A549 (cell line): ENCODE data around the gene MRPS16. TPM values are rescaled to one million over a fixed set of nuclear protein-coding genes. Genes with fewer than 3 reads are reported as not detected.

ENCODE experiments used
- ATOH8 ChIP-seq: fragments of 250-450 bp; sonication (Bioruptor Pico); IDR thresholded peaks from 2 replicates; pipeline ENCODE4 v1.5.0; 2020; ENCODE audit warnings: low read depth, mild to moderate bottlenecking, moderate library complexity
- BCL3 ChIP-seq: fragments of >200 bp; sonication (Bioruptor Twin); formaldehyde crosslinking; IDR thresholded peaks from 3 replicates; pipeline ENCODE4 v1.6.1; 2016
- CBX2 ChIP-seq: fragments of 200-600 bp; sonication (generic); IDR thresholded peaks from 2 replicates; pipeline ENCODE4 v1.6.1; 2016; ENCODE audit warnings: low read depth, mild to moderate bottlenecking, borderline replicate concordance
- CBX8 ChIP-seq: fragments of 200-600 bp; sonication (generic); IDR thresholded peaks from 2 replicates; pipeline ENCODE4 v1.6.1; 2016
- CEBPB ChIP-seq, 2 experiments: fragments of >200 bp in 1 of 2; sonication (Bioruptor Twin) in 1 of 2; formaldehyde crosslinking in 1 of 2; IDR thresholded peaks; 2 replicates each; pipeline ENCODE4 v1.6.1; 2012 to 2016
- CHD2 ChIP-seq: fragments of 150-350 bp; IDR thresholded peaks from 2 replicates; pipeline ENCODE4 v1.6.1; 2014; ENCODE audit warnings: low read length; ENCODE audit not compliant: partially characterized antibody
- EHMT2 ChIP-seq: fragments of 200-600 bp; sonication (generic); IDR thresholded peaks from 2 replicates; pipeline ENCODE4 v1.6.1; 2016; ENCODE audit warnings: antibody characterized with exemption, low read depth, mild to moderate bottlenecking, moderate library complexity
- EP300 ChIP-seq, 2 experiments: fragments of >200 bp; sonication (Bioruptor Twin); formaldehyde crosslinking; IDR thresholded peaks; 2 replicates in 1 of 2; 3 replicates in 1 of 2; pipeline ENCODE4 v1.6.1; 2016 to 2017
- ESRRA ChIP-seq: fragments of 150-350 bp; IDR thresholded peaks from 2 replicates; pipeline ENCODE4 v1.6.1; 2014; ENCODE audit warnings: mild to moderate bottlenecking, low read length, borderline replicate concordance
- FOSL2 ChIP-seq, 2 experiments: fragments of 450-650 bp in 1 of 2; fragments of >200 bp in 1 of 2; sonication (Bioruptor Twin) in 1 of 2; formaldehyde crosslinking; IDR thresholded peaks; 2 replicates each; pipeline versions ENCODE4 v1.5.0 to v1.6.1; 2016 to 2020; ENCODE audit warnings: mild to moderate bottlenecking in 1 of 2, moderate library complexity in 1 of 2
- HES2 ChIP-seq: fragments of >200 bp; sonication (Bioruptor Twin); formaldehyde crosslinking; IDR thresholded peaks from 2 replicates; pipeline ENCODE4 v1.6.1; 2016
- HEYL ChIP-seq: fragments of 250-450 bp; sonication (Bioruptor Pico); IDR thresholded peaks from 2 replicates; pipeline ENCODE4 v1.8.0; 2021; ENCODE audit warnings: mild to moderate bottlenecking, moderate library complexity
- HMGXB4 ChIP-seq: fragments of 250-450 bp; sonication (Bioruptor Pico); IDR thresholded peaks from 2 replicates; pipeline ENCODE4 v1.5.0; 2021; ENCODE audit warnings: mild to moderate bottlenecking, moderate library complexity, borderline replicate concordance
- HOXA7 ChIP-seq: fragments of 250-450 bp; sonication (Bioruptor Pico); IDR thresholded peaks from 2 replicates; pipeline ENCODE4 v1.5.0; 2020; ENCODE audit warnings: mild to moderate bottlenecking, moderate library complexity
- HOXB13 ChIP-seq: fragments of 250-450 bp; sonication (Bioruptor Pico); IDR thresholded peaks from 2 replicates; pipeline ENCODE4 v1.5.0; 2020; ENCODE audit warnings: low read depth, mild to moderate bottlenecking, moderate library complexity
- KDM1A ChIP-seq: fragments of 200-600 bp; sonication (generic); IDR thresholded peaks from 2 replicates; pipeline ENCODE4 v1.6.1; 2016; ENCODE audit warnings: low read depth, mild to moderate bottlenecking
- MAFK ChIP-seq: fragments of 450-650 bp; IDR thresholded peaks from 2 replicates; pipeline ENCODE4 v1.6.1; 2014; ENCODE audit not compliant: partially characterized antibody
- MAX ChIP-seq: IDR thresholded peaks from 2 replicates; pipeline ENCODE4 v1.6.1; 2012
- MYC ChIP-seq: IDR thresholded peaks from 2 replicates; pipeline ENCODE4 v1.6.1; 2012; ENCODE audit warnings: mild to moderate bottlenecking, inconsistent platforms, low read length, improper control_type of control experiment, borderline replicate concordance
- NR3C1 ChIP-seq: fragments of >200 bp; sonication (Bioruptor Twin); formaldehyde crosslinking; IDR thresholded peaks from 3 replicates; pipeline ENCODE4 v1.6.1; 2017
- PHF8 ChIP-seq: fragments of 200-600 bp; sonication (generic); IDR thresholded peaks from 2 replicates; pipeline ENCODE4 v1.6.1; 2016; ENCODE audit warnings: low read depth, mild to moderate bottlenecking, antibody characterized with exemption, moderate library complexity, borderline replicate concordance
- POLR2A ChIP-seq: IDR thresholded peaks from 2 replicates; pipeline ENCODE4 v1.6.1; 2012; ENCODE audit warnings: mild to moderate bottlenecking, low read length
- POLR2AphosphoS2 ChIP-seq: conservative IDR thresholded peaks from 2 replicates; pipeline ENCODE4 v1.6.1; 2012; ENCODE audit warnings: low read length, improper control_type of control experiment, inconsistent platforms
- RAD21 ChIP-seq, 2 experiments: fragments of >200 bp in 1 of 2; sonication (Bioruptor Twin) in 1 of 2; formaldehyde crosslinking in 1 of 2; IDR thresholded peaks in 1 of 2; conservative IDR thresholded peaks in 1 of 2; 2 replicates in 1 of 2; 3 replicates in 1 of 2; pipeline ENCODE4 v1.6.1; 2012 to 2018; ENCODE audit warnings: inconsistent platforms in 1 of 2
- RCOR1 ChIP-seq: fragments of 150-350 bp; IDR thresholded peaks from 2 replicates; pipeline ENCODE4 v1.6.1; 2014; ENCODE audit warnings: antibody characterized with exemption, low read length, low read depth
- RNF2 ChIP-seq: fragments of 200-600 bp; sonication (generic); IDR thresholded peaks from 2 replicates; pipeline ENCODE4 v1.6.1; 2016; ENCODE audit warnings: low read depth, mild to moderate bottlenecking, antibody characterized with exemption, moderate library complexity, borderline replicate concordance
- SREBF2 ChIP-seq: fragments of 450-650 bp; IDR thresholded peaks from 2 replicates; pipeline ENCODE4 v1.6.1; 2014; ENCODE audit warnings: mild to moderate bottlenecking, moderate library complexity
- TFCP2L1 ChIP-seq: fragments of 250-450 bp; sonication (Bioruptor Pico); IDR thresholded peaks from 2 replicates; pipeline ENCODE4 v1.5.0; 2021; ENCODE audit warnings: mild to moderate bottlenecking
- TP53 ChIP-seq: fragments of 250-450 bp; sonication (Bioruptor Pico); IDR thresholded peaks from 2 replicates; pipeline ENCODE4 v1.5.0; 2021; ENCODE audit warnings: mild to moderate bottlenecking, moderate library complexity
- USF2 ChIP-seq: fragments of 450-650 bp; IDR thresholded peaks from 2 replicates; pipeline ENCODE4 v1.6.1; 2014; ENCODE audit warnings: antibody characterized with exemption
- ZFP36 ChIP-seq: fragments of 450-650 bp; IDR thresholded peaks from 2 replicates; pipeline ENCODE4 v1.6.1; 2014; ENCODE audit warnings: borderline replicate concordance; ENCODE audit not compliant: partially characterized antibody
- ZSCAN20 ChIP-seq: fragments of 250-450 bp; sonication (Bioruptor Pico); IDR thresholded peaks from 2 replicates; pipeline ENCODE4 v1.8.0; 2022; ENCODE audit warnings: mild to moderate bottlenecking, moderate library complexity
- polyA plus RNA-seq, 4 experiments: library from polyadenylated mRNA; depleted of rRNA in 3 of 4; stranded (reverse); fragments of >200 nt; fragmentation: RNase III in 1 of 4; extraction: RNeasy Plus Mini Kit Qiagen cat#74134 plus additional on column Dnase treatment in 1 of 4; gene quantifications; 2 replicates in 3 of 4; 3 replicates in 1 of 4; pipeline ENCODE4 v1.2.3, GENCODE V29; 2011 to 2017

MRPS16 gene
- polyA plus RNA-seq, 2 of the 4 experiments (the other 2 are of a cell fraction): 132 to 160 TPM

GRCh38 chr10:73246646-73247508 is 5.6 kb downstream of the MRPS16 start, which contains the start of gene DNAJC9 (continued):
- TF ChIP-seq NR3C1: no peak
- TF ChIP-seq CBX2: no peak
- TF ChIP-seq CEBPB (IDR thresholded peaks at IDR 0.05): peak in 1 of 2 experiments; percentile 17; a peak in 1 of 4 replicates
- peak; percentile 40; the same call in 1 of the 2 replicates for TF ChIP-seq ATOH8 (CRISPR knock-in tag)
- TF ChIP-seq HOXA7 (CRISPR knock-in tag): peak; percentile 65; the same call in 1 of the 2 replicates
- TF ChIP-seq ESRRA: no peak
- no peak for TF ChIP-seq ZFP36
- TF ChIP-seq HMGXB4: peak; percentile 70; the same call in 1 of the 2 replicates
- TF ChIP-seq HEYL (CRISPR knock-in tag): no peak
- no peak for TF ChIP-seq MAFK
- peak; percentile 51; the same call in 1 of the 2 replicates for TF ChIP-seq POLR2AphosphoS2
- TF ChIP-seq TP53 (CRISPR knock-in tag): peak; percentile 27
- no peak for TF ChIP-seq RNF2
- TF ChIP-seq POLR2A: peak; percentile 85
- TF ChIP-seq KDM1A: no peak
- TF ChIP-seq ZSCAN20 (CRISPR knock-in tag): no peak
- TF ChIP-seq EP300 (IDR thresholded peaks at IDR 0.05): no peak
- TF ChIP-seq PHF8: peak; percentile 6; the same call in 1 of the 2 replicates
- no peak for TF ChIP-seq CBX8
- TF ChIP-seq BCL3: peak; percentile 92; the same call in 2 of the 3 replicates
- peak; percentile 94 for TF ChIP-seq MYC
- TF ChIP-seq TFCP2L1 (CRISPR knock-in tag): peak; percentile 85; the same call in 1 of the 2 replicates
- TF ChIP-seq EHMT2: no peak
- no peak; the same call in 1 of the 2 replicates for TF ChIP-seq USF2
- no peak for TF ChIP-seq RCOR1
- peak in 1 of 2 experiments; percentile 26; a peak in 2 of 5 replicates for TF ChIP-seq RAD21 (conservative IDR thresholded peaks at IDR 0.05 in 1 of 2, IDR thresholded peaks at IDR 0.05 in 1 of 2)
- TF ChIP-seq HES2: no peak
- no peak for TF ChIP-seq HOXB13 (CRISPR knock-in tag)
- TF ChIP-seq CHD2: no peak
- peak; percentile 96 for TF ChIP-seq MAX
- no peak for TF ChIP-seq FOSL2 (IDR thresholded peaks at IDR 0.05)
- TF ChIP-seq FOSL2 (CRISPR knock-in tag; IDR thresholded peaks at IDR 0.05): no peak
- no peak for TF ChIP-seq SREBF2
